NCI-H748 (cell line): ENCODE data around the gene NALCN.

Experiments
- DNase-seq: peaks from one replicate; lab custom pipeline; 2025; ENCODE audit not compliant: unreplicated experiment; lab: John Stamatoyannopoulos, UW

The NALCN gene

DNA sequence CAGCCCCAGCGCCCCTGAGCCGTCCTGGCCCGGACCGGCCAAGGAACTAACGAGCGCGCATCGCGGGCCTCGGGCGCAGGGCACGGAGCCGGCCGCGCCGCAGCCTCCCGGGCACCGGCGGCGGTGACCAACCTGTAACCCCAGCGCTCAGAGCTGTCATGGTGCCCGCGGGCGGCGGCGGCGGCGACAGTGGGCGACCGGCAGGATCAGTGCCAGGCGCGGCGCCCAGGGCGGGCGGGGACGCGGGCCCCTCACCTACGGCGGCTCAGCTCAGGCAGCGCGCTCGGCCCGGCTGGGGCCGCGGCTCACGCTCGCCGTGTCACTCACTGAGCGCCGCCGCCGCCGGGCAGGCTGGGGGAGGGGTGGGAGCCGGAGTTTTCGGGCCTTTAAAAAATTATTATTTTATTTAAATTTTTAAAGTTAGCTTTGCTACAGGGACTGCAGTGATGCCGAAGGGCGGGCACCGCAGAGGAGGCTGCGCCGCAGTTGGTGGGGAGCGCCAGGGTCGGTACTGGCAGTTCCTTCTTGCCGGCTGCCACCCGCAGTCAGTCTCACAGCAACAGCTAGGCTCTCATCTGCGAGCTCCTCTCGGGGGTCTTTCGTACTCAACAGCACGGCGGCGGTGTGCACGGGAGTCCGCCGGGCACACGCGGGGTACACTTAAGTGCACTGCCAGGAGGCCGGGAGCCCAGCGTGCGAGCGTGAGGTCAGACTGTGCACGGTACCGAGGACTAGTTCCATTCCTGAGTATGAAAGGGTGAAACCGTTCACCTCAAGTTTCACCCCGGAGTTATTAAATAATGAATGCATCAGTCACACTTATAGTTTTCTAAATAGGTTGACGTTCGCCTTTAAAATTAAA lies at the start of gene NALCN:
Gene NALCN (minus strand): TSS at position 328 of the 862 bp plus-strand sequence. CDS start 17,382 bp downstream, outside the sequence.
- DNase-seq: peak; percentile 68

GRCh38 chr13:101465877-101466276 lies 49.6 kb upstream of the NALCN start:
- no peak for DNase-seq

GRCh38 chr13:101457176-101457575 lies 40.9 kb upstream of the NALCN start:
- DNase-seq: no peak

DNA sequence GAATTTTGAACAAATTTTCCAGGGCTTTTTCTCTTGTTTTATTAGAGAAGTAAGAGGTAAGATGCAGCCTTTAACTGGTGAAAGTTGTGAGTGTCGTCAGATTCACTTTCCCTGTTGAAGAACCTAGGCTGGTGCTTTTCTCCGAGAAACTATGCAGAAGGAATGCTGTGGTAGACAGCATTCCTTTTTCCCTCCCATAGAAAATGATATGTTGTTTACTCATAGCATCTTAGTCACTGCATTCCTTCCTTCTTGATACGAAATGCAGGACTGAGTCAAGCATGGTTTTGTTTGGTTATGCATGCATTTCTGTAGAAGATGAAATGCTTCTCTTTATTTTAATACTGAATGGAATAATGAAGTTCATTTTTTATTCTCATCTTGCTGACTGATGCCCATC lies 39.6 kb upstream of the NALCN start:
- no peak for DNase-seq

- DNase-seq: no peak
Observed at GRCh38 chr13:101454767-101455166, 38.5 kb upstream of the NALCN start.

DNA sequence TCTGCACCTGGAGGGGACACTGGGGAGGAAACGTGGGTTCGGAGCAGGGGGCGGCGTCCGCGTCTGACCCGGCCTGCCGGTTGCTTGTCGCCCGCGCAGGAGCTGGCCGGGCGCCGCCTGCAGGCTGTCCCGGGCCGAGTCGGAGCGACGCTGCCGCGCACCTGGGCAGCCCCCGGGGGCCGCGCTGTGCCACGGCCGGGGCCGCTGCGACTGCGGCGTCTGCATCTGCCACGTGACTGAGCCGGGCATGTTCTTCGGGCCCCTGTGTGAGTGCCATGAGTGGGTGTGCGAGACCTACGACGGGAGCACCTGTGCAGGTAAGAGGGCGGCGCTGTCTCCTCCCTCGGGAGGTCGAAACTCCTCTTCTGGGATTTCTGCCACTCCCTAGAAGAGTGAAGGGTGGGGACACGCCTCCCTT lies 37.5 kb upstream of the NALCN start:
- no peak for DNase-seq

GRCh38 chr13:101452519-101453485 lies 36.5 kb upstream of the NALCN start, which contains the start of gene ITGBL1:
Gene ITGBL1 (plus strand): TSS chr13:101452675. CDS start chr13:101452834, 159 bp downstream.
- no peak for DNase-seq

- no peak for DNase-seq
Observed at GRCh38 chr13:101451641-101452040, 35.3 kb upstream of the NALCN start.

DNA sequence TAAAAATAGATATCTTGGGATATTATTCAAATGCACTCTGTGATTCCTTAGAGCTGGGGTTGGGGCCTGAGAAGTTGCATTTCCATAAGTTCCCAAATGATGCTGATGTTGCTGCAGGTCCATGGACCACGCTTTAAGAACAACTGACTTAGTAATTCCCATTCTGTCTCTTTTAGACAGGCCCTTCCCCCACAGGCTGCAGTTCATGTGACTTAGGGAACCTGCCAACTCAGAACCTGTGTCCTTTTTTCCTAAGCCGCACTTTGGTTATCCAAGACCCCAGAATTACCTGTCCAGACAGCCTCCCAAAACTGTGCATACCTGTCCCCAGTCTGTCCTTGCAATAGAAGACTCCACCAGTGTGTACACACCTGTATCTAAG lies 34.4 kb upstream of the NALCN start:
- DNase-seq: no peak

DNA sequence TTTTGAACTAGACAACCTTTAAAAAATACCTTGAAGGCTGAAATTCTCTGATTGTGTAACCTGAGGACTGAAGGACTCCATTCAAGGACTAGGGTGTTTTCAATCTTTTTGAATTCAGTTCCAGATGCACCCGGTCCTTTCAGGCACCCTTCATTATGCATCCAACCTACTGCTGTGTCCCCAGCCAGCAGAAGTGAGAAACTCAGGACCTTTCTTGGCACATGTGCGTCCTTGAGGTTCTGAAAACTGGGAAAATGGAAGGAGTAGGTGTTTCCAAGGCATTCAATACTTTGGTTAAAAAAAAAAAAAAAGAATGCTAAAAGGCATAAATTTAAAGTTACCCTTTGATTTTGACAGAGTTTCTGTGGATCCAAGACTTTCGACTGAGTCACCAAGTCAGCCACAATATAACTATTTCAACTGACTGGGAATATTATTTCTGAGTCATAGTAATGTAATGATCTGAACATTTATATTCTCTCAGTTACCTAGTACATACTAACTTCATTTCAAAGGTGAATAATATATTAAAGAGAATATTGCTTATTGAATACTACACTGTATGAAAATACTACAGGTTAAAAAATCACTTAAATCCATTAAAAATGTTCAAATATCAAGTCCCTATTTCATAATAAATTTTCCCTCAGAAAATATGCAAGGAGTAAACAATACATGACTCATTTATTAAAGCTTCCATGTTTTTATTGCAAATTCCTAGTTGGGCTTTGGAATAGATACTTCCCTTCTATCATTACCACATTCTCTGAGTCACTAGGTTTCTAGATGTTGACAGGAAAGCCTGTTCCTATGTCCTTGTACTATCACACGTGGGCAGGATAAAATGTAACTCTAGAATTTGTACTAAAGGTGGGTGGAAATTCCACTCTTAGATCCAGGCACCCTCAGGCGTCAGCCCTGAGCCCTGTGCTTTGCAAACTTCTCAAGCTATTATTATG lies 33.8 kb upstream of the NALCN start:
- no peak for DNase-seq

DNA sequence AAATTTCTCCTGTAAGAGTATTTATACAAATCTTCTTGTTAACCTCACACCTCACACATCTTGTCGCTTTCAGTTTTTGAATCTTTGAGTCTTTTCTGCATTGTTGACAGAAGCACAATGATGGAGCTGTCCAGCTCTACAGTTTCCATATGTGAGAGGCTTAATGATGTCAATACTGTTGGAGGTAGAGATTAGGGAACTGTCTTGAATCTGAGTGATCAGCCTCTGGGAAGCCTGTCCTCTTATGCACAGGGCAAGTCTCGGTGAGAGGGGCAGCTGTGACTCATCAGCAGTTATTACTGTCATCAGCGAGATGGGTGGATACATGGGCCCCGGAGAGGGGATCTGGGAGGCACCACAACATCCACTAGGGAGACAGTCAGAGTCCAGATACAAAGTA lies 31.5 kb upstream of the NALCN start:
- no peak for DNase-seq

DNA sequence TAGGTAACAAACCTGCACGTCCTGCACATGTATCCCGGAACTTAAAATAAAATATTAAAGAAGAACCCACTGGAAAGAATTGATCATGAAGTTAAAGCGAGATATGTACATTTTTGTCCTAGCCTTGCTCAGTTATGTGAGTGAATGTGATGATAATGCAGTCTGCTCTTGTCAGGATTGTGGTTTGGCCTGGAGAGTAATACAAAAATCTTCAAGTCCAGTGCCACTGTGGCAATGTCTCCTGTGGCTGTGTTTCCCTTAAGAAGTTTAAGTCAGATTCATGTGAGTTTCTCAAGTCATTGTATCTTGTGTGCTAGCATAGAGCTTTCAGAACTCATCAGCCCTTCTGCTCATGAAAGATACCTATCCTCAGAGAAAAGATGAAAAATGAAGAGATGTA lies 18.2 kb upstream of the NALCN start:
- no peak for DNase-seq

- no peak for DNase-seq
Observed at GRCh38 chr13:101433895-101434294, 17.6 kb upstream of the NALCN start.

- no peak for DNase-seq
Observed at GRCh38 chr13:101429733-101430132, 13.4 kb upstream of the NALCN start.

GRCh38 chr13:101425623-101426022 lies 9.3 kb upstream of the NALCN start:
- DNase-seq: no peak

GRCh38 chr13:101425156-101425471 lies 8.8 kb upstream of the NALCN start:
- DNase-seq: no peak

- DNase-seq: peak; percentile 74
Observed at GRCh38 chr13:101424381-101425155, 8.3 kb upstream of the NALCN start.

- DNase-seq: peak; percentile 75
Observed at GRCh38 chr13:101423872-101424271, 7.6 kb upstream of the NALCN start.

GRCh38 chr13:101417501-101417900 lies 1.2 kb upstream of the NALCN start:
- DNase-seq: no peak

DNA sequence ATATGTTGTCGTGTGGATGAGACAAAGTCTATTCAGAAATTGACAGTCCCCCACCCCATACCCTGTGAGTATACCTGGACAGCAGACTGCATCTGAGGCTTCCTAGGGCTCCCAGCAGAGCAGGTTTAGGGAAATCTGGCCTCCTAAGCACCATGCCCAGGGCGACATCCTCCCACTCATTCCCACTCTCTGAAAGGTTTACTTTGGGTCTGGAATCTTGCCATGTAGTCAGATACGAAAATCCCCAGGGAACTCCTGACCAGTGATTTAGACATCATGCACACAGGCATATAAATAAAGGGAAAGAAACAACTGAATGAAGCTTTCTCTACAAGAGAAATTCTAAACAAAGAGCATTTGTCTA lies 717 bp upstream of the NALCN start:
- DNase-seq: peak; percentile 83
